GM21367 (cell line): ENCODE measurements around the gene KLF7.

Source experiments
- ATAC-seq: cut with Tn5 transposase; IDR thresholded peaks from one replicate; pipeline ENCODE4 v1.9.1; 2021; ENCODE audit not compliant: unreplicated experiment

Gene KLF7

DNA sequence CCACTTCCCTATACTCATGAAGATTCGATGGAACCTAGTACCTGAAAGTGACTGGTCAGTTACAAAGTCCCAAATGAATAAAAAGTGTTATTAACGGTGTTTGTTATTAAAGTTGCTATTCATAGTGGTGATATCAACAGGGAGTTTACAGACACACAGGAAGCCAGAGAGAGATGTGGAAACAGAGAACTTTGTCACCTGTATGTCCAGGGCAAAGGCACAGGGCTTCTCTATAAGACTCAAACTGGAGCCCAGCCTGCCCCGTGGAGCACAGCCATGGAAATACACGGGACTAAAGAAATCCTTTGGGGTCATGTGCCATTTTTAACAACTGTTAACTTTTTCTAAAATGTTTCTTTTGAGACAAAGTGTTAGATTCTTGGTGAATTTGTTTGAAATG is 68.5 kb downstream of the KLF7 start:
- ATAC-seq: no peak

DNA sequence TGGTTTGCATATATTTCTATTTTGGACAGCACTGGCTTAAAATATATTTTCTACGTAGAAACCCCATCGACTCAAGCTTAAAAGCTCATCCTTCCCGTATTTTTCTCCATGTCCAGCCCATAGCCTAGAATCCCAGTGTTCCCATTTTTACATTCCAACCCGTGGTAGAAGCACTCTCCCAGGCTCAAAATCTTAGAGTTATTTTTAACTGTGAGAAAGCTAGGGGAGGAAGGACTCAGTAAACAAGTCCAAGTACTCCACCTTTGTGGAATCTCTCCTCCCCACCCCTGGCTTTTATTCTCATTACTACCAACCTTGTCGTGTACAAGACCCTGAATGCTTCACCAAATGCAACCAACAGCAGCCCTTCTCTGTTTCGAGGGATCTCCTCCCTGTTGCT is 69.8 kb downstream of the KLF7 start:
- no peak for ATAC-seq

DNA sequence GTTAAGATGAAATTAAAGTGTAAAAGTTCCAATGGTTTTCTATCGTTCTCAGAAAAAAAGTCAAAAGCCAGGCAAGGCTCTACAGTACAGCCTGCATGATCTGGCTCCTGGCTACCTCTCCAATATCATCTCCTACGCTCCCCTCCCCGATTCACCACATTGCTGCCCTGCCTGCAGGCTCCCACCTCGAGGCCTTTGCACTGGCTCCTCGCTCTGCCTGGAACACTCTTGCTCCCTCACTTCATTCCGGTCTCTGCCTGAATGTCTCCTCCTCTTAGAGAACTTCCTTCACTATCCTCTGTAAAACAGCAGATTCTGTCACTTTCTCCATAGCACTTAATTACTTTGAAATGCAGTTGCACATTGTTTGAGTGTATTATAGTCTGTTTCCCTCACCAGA is 72.5 kb downstream of the KLF7 start:
- ATAC-seq: no peak

DNA sequence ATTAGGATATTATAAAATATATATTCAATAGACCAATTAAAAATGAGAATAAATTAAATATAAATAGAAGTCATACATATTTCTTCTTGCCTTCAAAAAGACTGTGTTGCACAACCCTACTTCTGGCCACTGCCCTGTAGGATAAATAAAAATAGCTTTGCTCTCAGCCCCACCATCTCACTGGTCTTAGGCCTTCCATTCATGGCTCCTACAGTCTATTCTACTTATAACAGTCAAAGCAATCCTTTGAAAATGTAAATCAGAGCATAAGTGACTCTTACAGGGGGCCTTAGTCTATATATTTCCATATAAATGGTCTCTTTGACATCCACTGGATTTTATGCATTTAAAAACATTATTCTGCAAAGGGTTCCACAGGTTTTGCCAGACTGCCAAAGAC is 72.9 kb downstream of the KLF7 start:
- ATAC-seq: no peak

DNA sequence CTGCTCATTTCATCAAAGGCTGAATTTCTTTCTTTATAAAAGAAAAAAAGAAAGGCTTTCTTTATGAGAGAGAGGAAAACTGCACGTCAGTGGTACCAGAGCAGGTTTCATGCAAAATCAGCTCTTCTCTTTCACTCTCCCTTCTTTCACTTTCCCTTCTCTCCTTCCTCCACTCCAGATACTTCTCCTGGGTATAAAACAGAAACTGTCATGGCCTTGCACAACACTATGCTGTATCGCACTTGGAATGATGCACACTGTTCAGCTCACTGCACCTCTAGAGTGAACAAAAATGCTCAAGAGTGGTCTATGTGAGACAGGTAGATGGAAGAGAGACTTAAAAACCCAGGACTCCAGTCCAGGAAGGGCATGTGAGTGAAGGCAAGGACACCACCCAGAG is 73.8 kb downstream of the KLF7 start:
- ATAC-seq: no peak

DNA sequence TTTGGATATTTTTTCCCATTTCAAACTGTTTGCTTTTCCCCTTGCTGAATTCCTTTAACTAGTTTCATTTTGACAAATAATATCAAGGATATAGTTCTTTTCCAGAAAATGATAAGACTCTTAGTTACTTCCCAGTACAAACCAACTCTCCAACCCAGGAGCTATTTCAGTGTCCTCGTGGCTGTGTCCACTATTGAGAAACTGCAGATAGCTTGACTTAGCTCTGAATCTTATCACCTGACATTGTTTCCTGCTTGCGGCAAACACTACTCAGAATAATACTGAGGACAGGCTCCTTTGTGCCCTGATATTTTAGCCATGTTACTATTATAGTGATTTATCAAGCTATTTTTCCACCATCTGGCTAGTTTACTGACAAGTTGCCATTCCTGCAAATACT is 74.6 kb downstream of the KLF7 start:
- ATAC-seq: no peak

DNA sequence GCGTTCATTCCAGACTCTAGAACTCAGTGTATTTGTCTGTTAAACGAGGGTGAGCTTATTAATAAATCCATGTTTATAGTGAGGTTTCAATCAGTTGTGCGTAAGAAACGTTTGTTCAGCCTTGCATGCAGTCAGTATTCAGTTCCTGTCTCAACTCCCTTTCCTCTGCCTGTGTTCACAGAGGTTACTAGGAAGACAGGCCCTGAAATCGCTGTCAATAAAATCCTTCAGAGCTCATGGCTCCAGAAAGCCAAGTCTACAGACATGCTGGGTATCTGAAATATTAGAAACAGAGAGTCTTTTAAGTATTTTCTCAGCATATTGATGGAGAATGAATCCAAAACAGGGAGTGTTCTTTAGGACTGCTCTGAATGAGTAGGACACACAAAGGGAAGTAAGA is 75.4 kb downstream of the KLF7 start:
- no peak for ATAC-seq

DNA sequence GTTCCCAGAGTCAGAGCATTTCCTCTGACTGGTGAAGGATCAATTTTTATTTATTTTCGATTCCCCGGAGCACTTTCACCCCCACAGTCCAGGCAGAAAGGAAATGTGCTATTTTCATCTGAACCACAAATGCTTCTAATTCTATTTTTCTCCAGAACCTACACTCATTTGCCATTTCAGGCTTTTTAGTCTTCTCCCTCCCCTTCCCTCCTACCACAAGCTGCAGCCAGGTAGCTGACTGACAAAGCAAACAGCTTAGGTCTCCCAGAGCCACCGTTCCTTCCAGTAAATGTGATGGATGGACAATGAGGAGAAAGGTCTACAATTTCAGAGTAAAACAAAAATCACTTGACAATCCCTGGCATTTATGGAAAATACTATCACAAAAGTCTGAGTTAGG is 76.9 kb downstream of the KLF7 start:
- ATAC-seq: no peak

DNA sequence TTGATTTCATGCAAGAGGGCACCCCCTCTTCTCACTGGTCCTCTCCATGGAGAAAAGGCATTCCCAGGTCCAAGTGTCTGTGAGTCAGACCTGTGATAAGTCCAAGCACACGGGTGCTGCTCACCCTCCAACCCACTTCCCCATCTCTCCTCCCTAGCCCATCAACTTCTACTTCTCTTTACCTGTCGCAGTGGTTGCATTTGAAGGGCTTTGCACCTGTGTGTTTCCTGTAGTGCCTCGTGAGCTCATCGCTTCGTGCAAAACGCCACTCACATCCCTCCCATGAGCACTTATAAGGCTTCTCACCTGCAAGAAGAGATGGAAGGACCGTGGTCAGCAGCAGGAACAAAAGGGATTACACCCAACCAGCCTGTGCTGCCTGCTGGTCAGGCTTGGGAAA is 77.5 kb downstream of the KLF7 start:
- ATAC-seq: no peak

DNA sequence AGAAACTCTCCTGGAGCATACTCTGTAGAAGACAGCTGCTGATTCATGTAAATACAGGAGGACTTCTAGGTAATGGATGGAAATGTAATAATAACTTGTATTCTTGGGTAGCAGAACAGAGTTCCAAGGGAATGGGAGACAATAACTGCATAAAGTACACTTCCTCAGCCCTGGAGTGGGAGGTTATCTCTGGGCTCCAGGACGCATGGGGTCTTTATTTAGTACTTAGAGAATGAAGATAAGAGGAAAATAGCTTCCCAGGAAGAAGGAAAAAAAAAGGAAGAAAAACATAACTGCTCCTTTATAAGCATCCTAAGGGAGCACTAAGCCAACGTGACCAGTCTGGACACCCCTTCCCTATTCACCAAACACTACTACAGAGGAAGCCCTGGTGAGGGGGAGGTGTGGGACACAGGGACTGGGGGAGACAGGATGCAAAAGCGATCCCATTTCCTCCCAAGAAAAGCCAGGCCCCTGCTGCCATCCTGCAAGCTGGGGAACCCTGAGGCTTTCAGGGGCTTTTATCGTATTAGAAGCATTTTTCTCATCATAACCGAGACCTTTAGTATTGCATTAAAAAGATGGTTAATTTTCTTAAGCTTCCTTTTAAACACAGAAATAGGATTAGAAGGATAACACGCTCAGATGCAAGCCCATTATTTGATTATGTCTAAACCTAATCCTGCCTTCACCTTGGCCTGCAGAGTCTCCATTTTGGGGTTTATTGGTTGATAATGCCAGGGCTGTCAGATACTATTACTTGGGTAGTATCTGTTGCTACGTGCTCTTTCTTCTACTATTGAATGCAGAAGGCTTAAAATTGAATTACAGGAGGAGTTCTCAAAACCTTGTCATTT is 78.5 kb downstream of the KLF7 start:
- ATAC-seq: no peak

DNA sequence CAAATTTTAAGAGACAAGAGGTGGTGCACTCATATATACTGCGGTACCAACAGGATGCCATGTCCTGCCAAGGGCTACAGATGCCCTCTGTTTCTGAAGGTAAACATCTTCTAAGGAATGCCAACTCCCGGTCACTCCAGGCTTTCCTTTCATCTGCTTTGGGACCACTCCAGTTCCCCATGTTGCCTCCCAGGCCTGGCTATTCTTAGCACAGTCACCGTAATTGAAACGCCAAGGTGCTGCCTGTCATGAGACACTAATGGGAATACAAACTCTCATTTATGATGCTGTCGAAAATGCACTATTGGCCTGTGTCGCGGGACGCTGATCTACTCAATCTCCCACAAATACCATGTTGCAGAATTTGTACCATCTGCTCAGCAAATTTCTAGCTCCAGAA is 79.6 kb downstream of the KLF7 start:
- no peak for ATAC-seq

DNA sequence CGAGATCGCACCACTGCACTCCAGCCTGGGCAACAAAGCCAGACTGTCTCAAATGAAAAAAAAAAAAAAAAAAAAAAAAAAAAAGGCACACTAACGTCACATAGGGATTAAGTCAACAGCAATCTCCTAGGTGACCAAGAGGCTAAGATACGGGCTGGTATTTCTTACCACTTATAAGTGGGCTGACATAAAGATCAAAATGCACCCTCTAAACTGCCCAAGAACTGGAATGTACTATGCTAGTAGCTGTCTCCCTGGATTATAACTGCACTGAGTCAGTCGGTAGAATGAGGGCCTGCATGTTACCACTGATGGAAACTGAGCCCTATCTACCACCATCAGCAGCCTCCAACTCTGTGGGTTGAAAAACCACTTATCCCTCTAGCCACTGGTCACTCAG is 80.6 kb downstream of the KLF7 start:
- no peak for ATAC-seq

DNA sequence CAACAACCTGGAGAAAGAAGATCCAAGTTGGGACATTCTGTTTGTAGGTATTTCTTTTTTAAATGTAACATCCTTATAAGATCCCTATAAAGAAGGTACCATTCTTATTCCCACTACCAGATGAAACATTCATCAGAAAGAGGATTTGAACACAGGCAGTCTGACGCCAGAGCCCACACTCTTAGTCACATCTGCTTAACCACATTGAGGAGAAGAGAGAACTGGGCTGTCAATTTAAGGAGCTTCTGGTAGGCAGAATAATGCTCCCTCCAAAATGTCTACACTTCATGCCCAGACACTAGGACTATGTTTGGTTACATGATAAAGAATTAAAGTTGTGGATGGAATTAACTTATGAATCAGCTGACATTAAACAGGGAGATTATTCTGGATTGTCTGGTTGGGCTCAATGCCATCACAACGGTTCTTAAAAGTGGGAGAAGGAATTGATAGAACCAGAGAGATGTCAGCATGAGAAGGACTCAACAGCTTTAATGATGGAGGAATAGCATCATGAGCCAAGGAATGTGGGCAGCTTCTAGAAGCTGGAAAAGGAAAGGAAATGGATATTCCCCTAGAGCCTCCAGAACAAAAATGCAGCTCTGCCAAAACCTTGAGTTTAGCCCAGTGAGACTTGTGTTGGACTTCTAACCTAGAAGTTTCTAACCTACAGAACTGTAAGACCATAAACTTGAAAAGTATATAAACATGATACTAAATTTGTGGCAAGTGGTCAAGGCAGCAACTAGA is 82.2 kb downstream of the KLF7 start:
- no peak for ATAC-seq

DNA sequence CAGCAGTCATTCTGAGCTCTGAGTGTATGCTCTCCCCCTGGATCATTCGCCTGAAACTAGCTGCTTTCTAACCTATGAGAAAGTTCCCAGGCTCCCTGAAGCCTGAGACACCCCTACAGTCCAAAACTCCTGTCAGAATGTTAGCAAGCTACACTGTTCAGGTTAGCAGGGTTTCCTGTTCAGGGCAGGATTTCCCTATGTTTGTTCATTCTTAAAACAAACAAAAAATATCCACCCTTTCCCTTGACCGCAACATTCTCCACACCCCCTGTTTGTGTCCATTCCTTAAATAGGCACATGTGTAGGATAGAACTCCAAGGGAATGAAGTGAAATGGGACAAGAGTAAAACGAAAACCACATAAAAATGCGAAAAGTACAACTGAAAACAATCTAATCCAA is 83.1 kb downstream of the KLF7 start:
- ATAC-seq: no peak

DNA sequence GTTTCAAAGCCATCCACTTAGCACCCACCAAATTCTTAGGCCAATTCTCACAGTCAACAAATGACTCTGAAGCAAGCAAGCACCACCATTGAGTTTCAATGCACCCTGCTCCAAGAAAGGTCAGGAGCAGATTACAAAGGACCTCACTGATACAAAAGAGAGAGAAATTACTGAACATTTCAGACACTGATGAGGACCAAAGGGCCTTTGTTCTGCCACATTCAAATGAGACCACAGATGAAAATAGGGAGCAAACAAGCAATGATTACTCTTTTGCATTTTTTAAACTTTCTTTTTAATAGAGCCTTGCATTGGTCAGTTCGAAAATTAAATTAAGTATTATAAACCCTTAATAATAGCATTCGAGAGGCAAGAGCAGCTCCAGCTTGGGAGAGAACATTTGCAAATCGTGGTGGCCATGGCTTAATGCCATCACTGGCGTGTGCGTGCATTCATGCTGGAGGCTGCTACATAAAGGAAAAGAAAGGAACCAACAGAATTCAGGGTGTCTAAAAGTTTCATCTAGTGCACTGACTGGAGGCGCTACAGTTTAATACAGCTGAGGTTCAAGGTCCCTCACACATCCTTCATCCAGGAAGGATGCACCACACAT is 87.5 kb downstream of the KLF7 start:
- ATAC-seq: no peak

DNA sequence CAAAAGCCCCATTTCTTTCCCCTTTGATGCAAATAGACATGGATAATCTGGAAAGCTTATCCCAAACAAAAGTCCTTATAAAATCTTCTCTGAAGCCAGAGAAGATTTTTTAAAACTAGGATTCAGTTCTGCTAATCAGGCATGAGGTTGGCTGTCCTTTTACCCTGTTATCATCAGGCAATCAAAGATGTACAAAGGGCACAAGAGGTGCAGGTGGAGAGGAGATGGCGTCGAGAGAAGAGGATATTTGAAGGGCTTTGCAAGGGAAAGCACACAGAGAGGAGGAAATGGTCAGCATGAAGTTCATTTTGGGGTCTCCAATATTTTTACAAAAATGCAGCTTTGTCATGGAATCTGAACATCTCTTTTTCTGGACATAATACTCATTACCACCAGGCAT is 88.5 kb downstream of the KLF7 start:
- ATAC-seq: no peak

DNA sequence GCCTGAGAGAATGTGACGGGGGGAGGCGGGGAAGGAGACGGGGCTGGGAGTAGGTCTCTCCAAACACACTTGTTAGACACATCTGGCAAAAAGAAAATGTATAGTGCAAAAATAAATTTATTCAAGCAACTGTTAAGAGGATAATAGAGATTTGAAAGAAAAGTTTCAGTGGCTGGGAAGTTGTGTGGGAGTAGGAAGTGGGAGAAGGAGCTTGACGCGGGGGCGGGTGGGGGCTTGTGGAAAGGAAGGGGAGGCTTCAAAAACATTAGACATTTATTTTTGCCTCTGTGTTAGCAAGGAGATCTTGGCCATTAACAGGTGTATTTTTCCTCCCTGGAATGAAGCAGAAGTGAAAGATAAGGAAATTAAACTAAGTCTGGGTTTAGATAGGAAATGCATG is 90.3 kb downstream of the KLF7 start:
- ATAC-seq: no peak

DNA sequence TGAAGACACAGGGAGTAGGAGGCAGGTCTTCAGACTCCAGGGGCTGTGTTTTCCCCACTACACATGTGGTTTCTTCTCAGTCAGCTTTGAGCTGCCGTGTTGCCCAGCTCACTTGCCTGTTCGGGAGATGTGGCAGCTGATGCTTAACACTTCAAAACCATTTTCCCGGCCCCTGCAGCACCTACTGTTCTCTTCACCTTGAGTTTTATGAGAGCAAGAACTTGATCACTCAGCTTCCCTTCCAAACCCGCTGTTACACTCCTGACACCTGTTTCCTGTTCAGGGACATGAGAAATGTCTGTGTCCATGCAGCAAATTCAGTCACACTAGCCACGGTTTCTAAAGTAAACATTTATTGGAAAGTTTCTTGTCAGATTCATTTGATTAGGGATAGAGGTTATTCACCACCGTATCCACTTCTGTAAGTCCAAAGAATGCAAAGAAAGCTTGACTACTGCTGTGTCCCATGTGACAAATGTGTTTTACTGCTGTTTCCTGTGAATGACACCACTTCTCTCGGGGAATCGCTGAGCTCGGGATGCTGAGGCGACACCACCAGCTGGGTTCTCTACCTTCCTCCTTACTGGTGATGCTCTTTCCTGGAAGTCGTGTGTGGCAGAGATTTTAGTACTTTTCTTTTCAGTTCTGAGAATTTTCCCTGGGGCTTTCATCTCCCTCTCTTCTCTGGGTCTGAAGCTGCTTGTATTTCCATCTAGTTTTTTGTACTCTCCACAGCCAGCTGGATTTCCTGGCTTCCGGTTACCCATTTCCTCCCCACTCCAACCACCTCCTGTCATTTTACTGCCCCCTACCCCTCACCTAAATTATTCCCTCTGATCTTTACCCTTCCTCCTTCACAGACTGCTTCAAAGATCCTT is 91.7 kb downstream of the KLF7 start:
- ATAC-seq: peak; percentile 49

DNA sequence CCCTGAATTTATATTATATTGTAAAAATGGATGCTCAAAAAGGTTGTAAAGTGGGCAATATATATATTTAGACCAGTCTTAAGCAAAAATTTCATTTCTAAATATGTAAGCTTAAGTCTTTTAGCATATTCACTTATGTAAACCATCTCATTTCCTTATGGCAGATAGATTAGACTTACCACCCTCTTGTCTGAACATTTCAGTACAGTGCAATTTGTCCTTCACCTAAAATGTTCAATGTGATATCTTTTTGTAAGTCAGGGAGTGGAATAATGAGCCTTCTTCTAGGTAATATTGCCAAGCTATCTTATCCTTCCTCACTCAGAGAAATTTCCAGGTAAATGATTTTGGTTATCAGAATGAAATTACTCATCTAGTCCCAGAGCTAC is 92.3 kb downstream of the KLF7 start:
- ATAC-seq: no peak

DNA sequence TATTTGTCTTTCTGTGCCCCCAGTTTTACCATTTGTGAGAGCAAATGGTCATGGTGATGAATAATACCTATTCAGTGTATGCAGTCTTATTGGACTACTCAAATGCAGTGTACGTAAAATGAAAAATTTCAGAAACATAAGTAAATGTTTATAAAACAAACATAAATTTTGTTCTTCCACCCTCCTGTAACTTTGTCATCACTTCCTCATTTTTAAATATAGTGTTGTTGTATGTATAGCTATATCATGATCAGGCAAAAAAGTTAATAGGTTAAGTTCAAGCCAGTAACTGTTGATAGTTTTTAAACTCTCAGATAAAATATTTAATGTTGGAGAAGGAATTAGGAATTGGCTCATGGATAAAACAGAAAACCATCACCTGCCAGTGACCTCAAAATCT is 93.2 kb downstream of the KLF7 start:
- no peak for ATAC-seq

DNA sequence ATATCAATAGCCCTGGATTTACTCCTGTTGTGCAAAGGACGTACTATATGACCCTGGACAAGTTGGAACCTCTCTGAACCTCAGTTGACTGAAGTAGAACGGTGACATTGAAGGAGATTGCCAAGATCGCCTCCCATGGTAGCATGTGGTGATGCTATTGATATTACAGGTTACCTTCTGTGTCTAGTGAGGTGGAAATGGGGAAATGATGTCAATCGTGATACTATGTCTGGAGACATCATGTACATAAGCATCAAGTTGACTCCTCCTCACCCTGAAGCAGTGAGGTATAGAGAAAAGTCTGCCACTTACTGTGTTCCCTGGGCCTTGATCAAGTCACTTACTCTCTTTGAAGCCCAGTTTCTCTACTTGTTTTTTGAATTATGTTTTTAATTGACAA is 93.9 kb downstream of the KLF7 start:
- ATAC-seq: no peak
